SK-N-SH treated with all-trans-retinoic acid at 6 μM for 48 hours (cell line): Measurements from ENCODE around the gene RIPOR2.

Source experiments
- ARNTL ChIP-seq: fragments of 450-650 bp; formaldehyde crosslinking; IDR thresholded peaks from 2 replicates; pipeline ENCODE4 v1.5.0; 2020; ENCODE audit warnings: low read depth, mild to moderate bottlenecking, moderate library complexity, borderline replicate concordance
- BACH2 ChIP-seq: fragments of 250-450 bp; sonication (Bioruptor Pico); IDR thresholded peaks from 2 replicates; pipeline ENCODE4 v1.9.0; 2021; ENCODE audit warnings: mild to moderate bottlenecking, borderline replicate concordance
- CREB5 ChIP-seq: fragments of 250-450 bp; sonication (Bioruptor Pico); IDR thresholded peaks from 2 replicates; pipeline ENCODE4 v1.5.1; 2020; ENCODE audit warnings: low read depth, mild to moderate bottlenecking, moderate library complexity
- CSDC2 ChIP-seq: fragments of 250-450 bp; sonication (Bioruptor Pico); IDR thresholded peaks from 2 replicates; pipeline ENCODE4 v1.5.0; 2020; ENCODE audit warnings: mild to moderate bottlenecking, moderate library complexity
- ISL1 ChIP-seq: fragments of 250-450 bp; sonication (Bioruptor Pico); IDR thresholded peaks from 2 replicates; pipeline ENCODE4 v2.1.2; 2022; ENCODE audit warnings: mild to moderate bottlenecking, moderate library complexity
- PATZ1 ChIP-seq: fragments of 250-450 bp; sonication (Bioruptor Pico); IDR thresholded peaks from 2 replicates; pipeline ENCODE4 v1.8.0; 2020; ENCODE audit warnings: mild to moderate bottlenecking, moderate library complexity, borderline replicate concordance
- PPARA ChIP-seq: fragments of 250-450 bp; sonication (Bioruptor Pico); IDR thresholded peaks from 2 replicates; pipeline ENCODE4 v1.5.0; 2020; ENCODE audit warnings: mild to moderate bottlenecking, borderline replicate concordance
- TSHZ2 ChIP-seq: fragments of 250-450 bp; sonication (Bioruptor Pico); IDR thresholded peaks from 2 replicates; pipeline ENCODE4 v1.5.0; 2020; ENCODE audit warnings: mild to moderate bottlenecking, moderate library complexity
- ZFP3 ChIP-seq: fragments of 250-450 bp; sonication (Bioruptor Pico); IDR thresholded peaks from 2 replicates; pipeline ENCODE4 v1.5.0; 2020; ENCODE audit warnings: mild to moderate bottlenecking, moderate library complexity
- ZNF70 ChIP-seq: fragments of 450-650 bp; formaldehyde crosslinking; IDR thresholded peaks from 2 replicates; pipeline ENCODE4 v1.5.0; 2020; ENCODE audit warnings: mild to moderate bottlenecking, moderate library complexity

- TF ChIP-seq CSDC2 (CRISPR knock-in tag) (no peak), BACH2 (CRISPR knock-in tag) (no peak), ZFP3 (CRISPR knock-in tag) (no peak), CREB5 (CRISPR knock-in tag) (no peak), ZNF70 (CRISPR knock-in tag) (no peak), ISL1 (CRISPR knock-in tag) (no peak), ARNTL (CRISPR knock-in tag) (no peak), PATZ1 (CRISPR knock-in tag) (no peak), TSHZ2 (no peak), PPARA (no peak)
These were observed 8.0 kb upstream of the RIPOR2 start for GRCh38 chr6:24943774-24944173.
